MCF 10A (cell line): ENCODE results near the gene SORBS2. TPM values are rescaled to one million over a fixed set of nuclear protein-coding genes. Genes with fewer than 3 reads are reported as not detected.

Source experiments
- BruUV-seq: library from RNA; stranded (reverse); fragments of 400-500 nt; replicated peaks from 2 replicates; lab custom pipeline; 2021; lab: Mats Ljungman, UMichigan
- CTCF ChIA-PET: fragments of 300-600 bp; sonication (Branson Sonifier 250); formaldehyde crosslinking; extraction: SDS; loops from one replicate; lab custom pipeline; 2021; ENCODE audit warnings: antibody characterized with exemption, inconsistent platforms; lab: Yijun Ruan, JAX
- POLR2A ChIA-PET: fragments of 300-600, 350-650 bp; sonication (Branson Sonifier 250); formaldehyde crosslinking; extraction: SDS; loops from one replicate; lab custom pipeline; 2020; ENCODE audit warnings: antibody characterized with exemption, inconsistent platforms; lab: Yijun Ruan, JAX
- DNase-seq: peaks from one replicate; pipeline ENCODE4 v3.0.0-alpha.2; 2018; ENCODE audit not compliant: unreplicated experiment
- H3K27ac Mint-ChIP-seq: one replicate; pipeline ENCODE4 v1.8.0; 2022; ENCODE audit warnings: mild to moderate bottlenecking, low read depth, mixed read lengths; ENCODE audit not compliant: unreplicated experiment
- H3K27me3 Mint-ChIP-seq: one replicate; pipeline ENCODE4 v1.8.0; 2022; ENCODE audit warnings: mixed read lengths; ENCODE audit not compliant: insufficient read depth, unreplicated experiment
- H3K36me3 Mint-ChIP-seq: one replicate; pipeline ENCODE4 v1.8.0; 2022; ENCODE audit warnings: mild to moderate bottlenecking, moderate library complexity, mixed read lengths; ENCODE audit not compliant: insufficient read depth, unreplicated experiment
- H3K4me1 Mint-ChIP-seq: one replicate; pipeline ENCODE4 v1.8.0; 2022; ENCODE audit warnings: mixed read lengths; ENCODE audit not compliant: insufficient read depth, unreplicated experiment
- H3K4me3 Mint-ChIP-seq: one replicate; pipeline ENCODE4 v1.8.0; 2022; ENCODE audit warnings: mild to moderate bottlenecking, moderate library complexity, mixed read lengths; ENCODE audit not compliant: unreplicated experiment
- H3K9me3 Mint-ChIP-seq: one replicate; pipeline ENCODE4 v1.8.0; 2022; ENCODE audit warnings: mixed read lengths; ENCODE audit not compliant: unreplicated experiment
- intact Hi-C: fragments of 100-400 bp; cut with micrococcal nuclease; formaldehyde crosslinking; loops from 2 replicates; pipeline ENCODE4 v1.14.1; 2022
- total RNA-seq: library from RNA; stranded (reverse); gene quantifications from 2 replicates; pipeline ENCODE4 v1.2.3, GENCODE V29; 2022
- TF ChIP-seq, protein P1 (sequence below): fragments of 200-600 bp; IDR thresholded peaks from one replicate; pipeline ENCODE4 v1.8.0; 2022; ENCODE audit warnings: antibody characterized with exemption, mild to moderate bottlenecking; ENCODE audit not compliant: unreplicated experiment

Gene SORBS2
- total RNA-seq, 1 experiment from 2014 or later: 19.3 TPM

- H3K9me3 Mint-ChIP-seq: no peaks in the 10 kb centered on the region
- peaks cover 42% of the 10 kb centered on the region for H3K4me1 Mint-ChIP-seq
- no peaks in the 10 kb centered on the region for H3K27me3 Mint-ChIP-seq
- TF ChIP-seq, protein P1, sequence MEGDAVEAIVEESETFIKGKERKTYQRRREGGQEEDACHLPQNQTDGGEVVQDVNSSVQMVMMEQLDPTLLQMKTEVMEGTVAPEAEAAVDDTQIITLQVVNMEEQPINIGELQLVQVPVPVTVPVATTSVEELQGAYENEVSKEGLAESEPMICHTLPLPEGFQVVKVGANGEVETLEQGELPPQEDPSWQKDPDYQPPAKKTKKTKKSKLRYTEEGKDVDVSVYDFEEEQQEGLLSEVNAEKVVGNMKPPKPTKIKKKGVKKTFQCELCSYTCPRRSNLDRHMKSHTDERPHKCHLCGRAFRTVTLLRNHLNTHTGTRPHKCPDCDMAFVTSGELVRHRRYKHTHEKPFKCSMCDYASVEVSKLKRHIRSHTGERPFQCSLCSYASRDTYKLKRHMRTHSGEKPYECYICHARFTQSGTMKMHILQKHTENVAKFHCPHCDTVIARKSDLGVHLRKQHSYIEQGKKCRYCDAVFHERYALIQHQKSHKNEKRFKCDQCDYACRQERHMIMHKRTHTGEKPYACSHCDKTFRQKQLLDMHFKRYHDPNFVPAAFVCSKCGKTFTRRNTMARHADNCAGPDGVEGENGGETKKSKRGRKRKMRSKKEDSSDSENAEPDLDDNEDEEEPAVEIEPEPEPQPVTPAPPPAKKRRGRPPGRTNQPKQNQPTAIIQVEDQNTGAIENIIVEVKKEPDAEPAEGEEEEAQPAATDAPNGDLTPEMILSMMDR: no peak
- H3K27ac Mint-ChIP-seq: peak overlapping the region; percentile 19
- intact Hi-C loops: no loop called here
- POLR2A ChIA-PET: interaction anchor here (1.0 kb wide), 2 partner anchors 12 to 23 kb away, joined by 3 read pairs; no protein-coding TSS in a partner anchor
- H3K4me3 Mint-ChIP-seq: no peak overlapping the region
- CTCF ChIA-PET: no interaction called here
- no TSS peak for BruUV-seq
- no peak for DNase-seq
- no peaks in the 10 kb centered on the region for H3K36me3 Mint-ChIP-seq
Measured at GRCh38 chr4:185741795-185742194, 70.2 kb downstream of the SORBS2 start.

- intact Hi-C loops: no loop called here
- POLR2A ChIA-PET: interaction anchor here (1.2 to 3.6 kb wide), 3 partner anchors 9 to 72 kb away, joined by 4 to 41 read pairs (median 6); partner anchors contain the start of gene SORBS2
- CTCF ChIA-PET: no interaction called here
- Mint-ChIP-seq H3K9me3 (no peaks in the 10 kb centered on the region), H3K27me3 (no peaks in the 10 kb centered on the region), H3K27ac (no peak overlapping the region), H3K4me1 (peaks cover 48% of the 10 kb centered on the region), H3K4me3 (no peak overlapping the region), H3K36me3 (no peaks in the 10 kb centered on the region)
- no peak for DNase-seq
- BruUV-seq: no TSS peak
- TF ChIP-seq, protein P1: no peak
Measured at GRCh38 chr4:185740471-185740873, 71.5 kb downstream of the SORBS2 start.

- peaks cover 54% of the 10 kb centered on the region for H3K4me1 Mint-ChIP-seq
- intact Hi-C loops: loop anchor here (5.0 to 10.0 kb wide), 2 partner anchors 33 to 94 kb away; no protein-coding TSS in a partner anchor
- POLR2A ChIA-PET: interaction anchor here (0.6 to 3.6 kb wide), 17 partner anchors 8 to 330 kb away, joined by 3 to 41 read pairs (median 5); partner anchors contain the start of genes SORBS2, TLR3 and UFSP2
Measured at GRCh38 chr4:185738820-185739219, 73.2 kb downstream of the SORBS2 start.

GRCh38 chr4:185738038-185738552 lies 73.9 kb downstream of the SORBS2 start:
- H3K9me3 Mint-ChIP-seq: no peaks in the 10 kb centered on the region
- TF ChIP-seq, protein P1: no peak
- peaks cover 48% of the 10 kb centered on the region for H3K4me1 Mint-ChIP-seq
- peak overlapping the region; percentile 56 for H3K4me3 Mint-ChIP-seq
- H3K27ac Mint-ChIP-seq: peak overlapping the region; percentile 87
- no peaks in the 10 kb centered on the region for H3K36me3 Mint-ChIP-seq
- H3K27me3 Mint-ChIP-seq: no peaks in the 10 kb centered on the region
- intact Hi-C loops: loop anchor here (5.0 to 10.0 kb wide), 2 partner anchors 34 to 93 kb away; no protein-coding TSS in a partner anchor
- ChIA-PET POLR2A (interaction anchor here (0.8 to 3.6 kb wide), 15 partner anchors 7 to 313 kb away, joined by 3 to 41 read pairs (median 6); partner anchors contain the start of genes SORBS2 and UFSP2), CTCF (interaction anchor here (0.6 to 1.2 kb wide), 2 partner anchors 299 to 324 kb away, joined by 3 read pairs; no protein-coding TSS in a partner anchor)
- no TSS peak for BruUV-seq
- peak; percentile 88 for DNase-seq

More at GRCh38 chr4:185738820-185739219, 73.2 kb downstream of the SORBS2 start:
- CTCF ChIA-PET: interaction anchor here (0.6 kb wide), 1 partner anchor 20 kb away, joined by 3 read pairs; no protein-coding TSS in a partner anchor
- TF ChIP-seq, protein P1: no peak
- Mint-ChIP-seq H3K27me3 (no peaks in the 10 kb centered on the region), H3K9me3 (no peaks in the 10 kb centered on the region), H3K27ac (peak overlapping the region; percentile 87), H3K4me3 (no peak overlapping the region), H3K36me3 (no peaks in the 10 kb centered on the region)
- no peak for DNase-seq
- no TSS peak for BruUV-seq
